NT2/D1 (cell line): ENCODE results near the gene SPTLC1.
"Not testable (repeated sequence)": the region's sequence is repeated elsewhere in the genome, so short reads cannot be mapped to it uniquely, and the experiment has no call there.

Source experiments
- DNase-seq: peaks from one replicate; pipeline ENCODE4 v3.0.0-alpha.2; 2011; ENCODE audit warnings: low read depth, low spot score
- H3K27me3 ChIP-seq: 2 replicates; pipeline ENCODE4 v1.6.0; 2011; ENCODE audit warnings: mild to moderate bottlenecking; ENCODE audit not compliant: insufficient read length, insufficient read depth
- H3K36me3 ChIP-seq: 2 replicates; pipeline ENCODE4 v1.6.1; 2011; ENCODE audit warnings: mild to moderate bottlenecking, low read length, mixed read lengths; ENCODE audit not compliant: insufficient read depth, insufficient read length
- H3K4me1 ChIP-seq: 2 replicates; pipeline ENCODE4 v1.5.1; 2011; ENCODE audit not compliant: insufficient read depth, insufficient read length
- H3K4me3 ChIP-seq: 2 replicates; pipeline ENCODE4 v1.5.1; 2011; ENCODE audit warnings: low read depth; ENCODE audit not compliant: insufficient read length
- H3K9ac ChIP-seq: 2 replicates; pipeline ENCODE4 v1.6.0; 2011; ENCODE audit warnings: low read depth; ENCODE audit not compliant: insufficient read length
- H3K9me3 ChIP-seq: 2 replicates; pipeline ENCODE4 v1.5.1; 2011; ENCODE audit warnings: mild to moderate bottlenecking, low read length; ENCODE audit not compliant: insufficient read depth
- SUZ12 ChIP-seq: IDR thresholded peaks from 2 replicates; pipeline ENCODE4 v1.6.1; 2011; ENCODE audit not compliant: insufficient read length, insufficient read depth; ENCODE audit errors: extremely low read depth
- YY1 ChIP-seq: IDR thresholded peaks from 2 replicates; pipeline ENCODE4 v1.6.1; 2011; ENCODE audit not compliant: insufficient read length, insufficient read depth
- ZNF274 ChIP-seq: IDR thresholded peaks from 2 replicates; pipeline ENCODE4 v1.6.1; 2011; ENCODE audit warnings: mild to moderate bottlenecking, low read depth, low read length

Gene SPTLC1

GRCh38 chr9:92026206-92027002 lies 88.8 kb downstream of the SPTLC1 start:
- no peak for DNase-seq
- H3K36me3 ChIP-seq, result peaks cover 11% of the 10 kb centered on the region
- no peaks in the 10 kb centered on the region for H3K9me3 ChIP-seq
- TF ChIP-seq ZNF274, result no peak
- TF ChIP-seq SUZ12, result no peak
- TF ChIP-seq YY1, result no peak
- H3K9ac ChIP-seq, result no peak overlapping the region
- H3K4me3 ChIP-seq, result no peak overlapping the region
- no peaks in the 10 kb centered on the region for H3K27me3 ChIP-seq
- no peaks in the 10 kb centered on the region for H3K4me1 ChIP-seq

DNA sequence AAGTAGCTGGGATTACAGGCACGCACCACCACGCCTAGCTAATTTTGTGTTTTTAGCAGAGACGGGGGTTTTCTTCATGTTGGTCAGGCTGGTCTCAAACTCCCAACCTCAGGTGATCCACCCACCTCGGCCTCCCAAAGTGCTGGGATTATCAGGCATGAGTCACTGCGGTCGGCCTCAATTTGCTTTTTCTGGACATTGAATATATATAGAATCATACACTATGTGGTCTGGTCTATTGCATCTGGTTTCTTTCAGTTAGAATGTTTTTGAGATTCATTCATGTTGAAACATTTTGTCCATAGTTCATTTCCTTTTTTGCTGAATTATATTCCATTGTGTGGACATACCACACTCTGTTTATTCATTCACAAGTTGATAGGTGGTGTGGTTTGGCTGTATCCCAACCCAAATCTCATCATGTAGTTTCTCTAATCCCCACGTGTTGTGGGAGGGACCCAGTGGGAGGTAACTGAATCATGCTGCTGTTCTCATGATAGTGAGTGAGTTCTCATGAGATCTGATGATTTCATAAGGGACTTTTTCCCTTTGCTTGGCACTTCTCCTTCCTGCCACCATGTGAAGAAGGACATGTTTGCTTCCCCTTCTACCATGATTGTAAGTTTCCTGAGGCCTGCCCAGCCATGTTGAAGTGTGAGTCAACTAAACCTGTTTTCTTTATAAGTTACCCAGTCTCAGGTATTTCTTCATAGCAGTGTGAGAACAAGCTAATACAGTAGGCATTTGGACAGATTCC lies 93.2 kb downstream of the SPTLC1 start:
- not testable (repeated sequence) for DNase-seq, H3K9me3 ChIP-seq

GRCh38 chr9:92019658-92020057 lies 95.6 kb downstream of the SPTLC1 start:
- Histone ChIP-seq H3K36me3 (no peaks in the 10 kb centered on the region), H3K9me3 (no peaks in the 10 kb centered on the region), H3K9ac (no peak overlapping the region), H3K27me3 (no peaks in the 10 kb centered on the region), H3K4me3 (no peak overlapping the region), H3K4me1 (peaks cover 5% of the 10 kb centered on the region)
- no peak for DNase-seq
- TF ChIP-seq SUZ12, result no peak
- no peak for TF ChIP-seq ZNF274
- no peak for TF ChIP-seq YY1

More for the DNA sequence above, 93.2 kb downstream of the SPTLC1 start:
- H3K36me3 ChIP-seq, H3K4me1 ChIP-seq, H3K4me3 ChIP-seq, H3K27me3 ChIP-seq, H3K9ac ChIP-seq: not testable (repeated sequence)

- DNase-seq, result no peak
- TF ChIP-seq ZNF274, result no peak
- Histone ChIP-seq H3K27me3 (no peaks in the 10 kb centered on the region), H3K9me3 (no peaks in the 10 kb centered on the region), H3K4me1 (no peaks in the 10 kb centered on the region), H3K9ac (no peak overlapping the region), H3K4me3 (no peak overlapping the region), H3K36me3 (no peaks in the 10 kb centered on the region)
These were observed 104.3 kb downstream of the SPTLC1 start for GRCh38 chr9:92010705-92011536.

DNA sequence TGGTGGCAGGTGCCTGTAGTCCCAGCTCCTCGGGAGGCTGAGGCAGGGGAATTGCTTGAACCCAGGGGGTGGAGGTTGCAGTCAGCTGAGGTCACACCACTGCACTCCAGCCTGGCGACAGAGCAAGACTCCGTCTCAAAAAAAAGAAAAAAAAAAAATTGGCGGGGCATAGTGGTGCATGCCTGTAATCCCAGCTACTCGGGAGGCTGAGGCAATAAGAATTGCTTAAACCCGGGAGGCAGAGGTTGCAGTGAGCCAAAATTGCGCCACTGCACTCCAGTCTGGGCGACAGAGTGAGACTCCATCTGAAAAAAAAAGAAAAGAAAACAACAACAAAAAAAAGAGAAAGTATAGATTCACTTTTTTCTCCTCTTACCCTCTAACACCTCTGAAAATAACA lies 105.0 kb downstream of the SPTLC1 start:
- not testable (repeated sequence) for H3K9ac ChIP-seq, DNase-seq, H3K27me3 ChIP-seq, H3K4me1 ChIP-seq, H3K4me3 ChIP-seq, H3K9me3 ChIP-seq, H3K36me3 ChIP-seq

DNA sequence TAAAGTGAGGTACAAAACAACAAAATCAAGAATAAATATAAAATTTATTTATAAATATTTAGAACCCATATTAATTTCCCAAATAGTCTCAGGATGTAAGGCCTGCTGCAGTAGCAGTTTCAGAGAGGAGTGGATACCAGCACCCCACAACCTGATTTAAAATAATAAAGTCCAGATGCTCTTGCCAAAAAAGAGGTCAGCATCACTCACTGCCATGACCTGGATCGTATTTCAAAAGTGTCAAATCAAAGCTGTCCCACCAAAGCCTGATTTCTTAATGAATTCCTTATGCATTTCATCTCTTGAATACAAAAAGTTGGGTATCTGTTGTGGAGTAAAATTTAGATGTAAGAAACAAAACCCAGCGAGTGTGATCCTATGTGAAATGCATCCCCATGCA lies 107.2 kb downstream of the SPTLC1 start:
- no peaks in the 10 kb centered on the region for H3K36me3 ChIP-seq
- H3K9ac ChIP-seq, result no peak overlapping the region
- H3K27me3 ChIP-seq, result no peaks in the 10 kb centered on the region
- H3K9me3 ChIP-seq, result no peaks in the 10 kb centered on the region
- H3K4me3 ChIP-seq, result no peak overlapping the region
- TF ChIP-seq YY1 (no peak), SUZ12 (no peak), ZNF274 (no peak)
- no peak for DNase-seq
- H3K4me1 ChIP-seq, result peaks cover 4% of the 10 kb centered on the region

DNA sequence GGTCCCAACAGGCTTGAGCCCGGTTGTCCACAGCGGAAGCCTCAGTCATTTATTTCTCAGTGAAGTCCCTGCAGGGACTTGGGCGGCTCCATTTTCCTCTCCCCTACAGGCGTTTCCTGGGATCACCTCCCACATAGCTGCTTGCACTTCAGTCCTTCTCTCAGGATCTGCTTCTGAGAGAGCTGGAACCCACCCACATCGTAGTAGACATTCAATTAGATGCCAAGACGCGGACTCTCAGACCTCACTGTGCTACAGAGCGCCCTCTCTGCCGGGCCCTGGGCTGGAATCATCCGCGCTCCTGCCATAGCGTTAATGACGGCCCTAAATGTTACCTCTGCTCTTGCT lies 111.2 kb downstream of the SPTLC1 start:
- H3K36me3 ChIP-seq, result no peaks in the 10 kb centered on the region
- no peaks in the 10 kb centered on the region for H3K9me3 ChIP-seq
- TF ChIP-seq YY1, result no peak
- no peak for TF ChIP-seq ZNF274
- no peak overlapping the region for H3K9ac ChIP-seq
- H3K4me1 ChIP-seq, result peaks cover 4% of the 10 kb centered on the region
- no peak for DNase-seq
- no peak overlapping the region for H3K4me3 ChIP-seq
- no peaks in the 10 kb centered on the region for H3K27me3 ChIP-seq
